DOHH2 (cell line): ENCODE data around the gene ZNF780B.

ENCODE experiments used
- H3F3A ChIP-seq: fragments of 200-600 bp; sonication (generic), shearing (Covaris generic); 2 replicates; pipeline ENCODE4 v1.6.0; 2016; ENCODE audit warnings: antibody characterized with exemption, mild to moderate bottlenecking; ENCODE audit not compliant: control insufficient read depth, insufficient read depth
- H3K27ac ChIP-seq: fragments of 200-600 bp; sonication (generic); 2 replicates; pipeline ENCODE4 v1.5.1; 2014; ENCODE audit warnings: low read depth, mild to moderate bottlenecking, low read length, moderate library complexity
- H3K27me3 ChIP-seq: fragments of 200-600 bp; sonication (generic); 2 replicates; pipeline ENCODE4 v1.6.1; 2014; ENCODE audit warnings: mild to moderate bottlenecking, low read length, mixed read lengths; ENCODE audit not compliant: control insufficient read depth
- H3K36me3 ChIP-seq: fragments of 200-600 bp; sonication (generic); 2 replicates; pipeline ENCODE4 v1.6.1; 2014; ENCODE audit warnings: mild to moderate bottlenecking, low read length, moderate library complexity, mixed read lengths; ENCODE audit not compliant: control insufficient read depth
- H3K4me1 ChIP-seq: fragments of 200-600 bp; sonication (generic); 2 replicates; pipeline ENCODE4 v1.6.1; 2014; ENCODE audit warnings: mild to moderate bottlenecking, low read length, mixed read lengths; ENCODE audit not compliant: control insufficient read depth
- H3K4me2 ChIP-seq: fragments of 200-600 bp; sonication (generic); 2 replicates; pipeline ENCODE4 v1.6.0; 2014; ENCODE audit warnings: mild to moderate bottlenecking, low read length, moderate library complexity
- H3K4me3 ChIP-seq: fragments of 200-600 bp; sonication (generic); 2 replicates; pipeline ENCODE4 v1.5.1; 2014; ENCODE audit warnings: mild to moderate bottlenecking, low read length, mixed read lengths
- H3K79me2 ChIP-seq: fragments of 200-600 bp; sonication (generic); 2 replicates; pipeline ENCODE4 v1.6.1; 2014; ENCODE audit warnings: mild to moderate bottlenecking, low read length, mixed read lengths; ENCODE audit not compliant: control insufficient read depth
- H3K9me2 ChIP-seq: fragments of 200-600 bp; sonication (generic); replicated peaks from 2 replicates; pipeline ENCODE4 v1.6.1; 2014; ENCODE audit warnings: mild to moderate bottlenecking, low read length, mixed read lengths; ENCODE audit not compliant: control insufficient read depth
- H3K9me3 ChIP-seq: fragments of 200-600 bp; sonication (generic); 2 replicates; pipeline ENCODE4 v1.6.1; 2014; ENCODE audit warnings: antibody characterized with exemption, low read length, mixed read lengths; ENCODE audit not compliant: control insufficient read depth, insufficient read depth
- H4K20me1 ChIP-seq: fragments of 200-600 bp; sonication (generic); 2 replicates; pipeline ENCODE4 v1.6.0; 2014; ENCODE audit warnings: low read depth, mild to moderate bottlenecking, antibody characterized with exemption, low read length, moderate library complexity; ENCODE audit not compliant: control insufficient read depth, insufficient read depth
- CTCF ChIP-seq: fragments of 200-600 bp; sonication (generic); IDR thresholded peaks from one replicate; pipeline ENCODE4 v1.5.1; 2014; ENCODE audit warnings: antibody characterized with exemption, mild to moderate bottlenecking, low read depth, low read length; ENCODE audit not compliant: poor library complexity, severe bottlenecking
- EZH2phosphoT487 ChIP-seq: fragments of 200-600 bp; sonication (generic); IDR thresholded peaks from 2 replicates; pipeline ENCODE4 v1.6.1; 2017; ENCODE audit warnings: borderline replicate concordance, mild to moderate bottlenecking, antibody characterized with exemption, low read length, moderate library complexity, mixed read lengths

ZNF780B gene

GRCh38 chr19:40084948-40085347, 28.9 kb upstream of the ZNF780B start:
- Histone ChIP-seq H3K9me2 (no peaks in the 10 kb centered on the region), H3K9me3 (peaks cover 7% of the 10 kb centered on the region; the same call in 1 of the 2 replicates), H3K4me3 (no peak overlapping the region), H3K27me3 (no peaks in the 10 kb centered on the region), H3K4me2 (no peak overlapping the region), H3K4me1 (peaks cover 7% of the 10 kb centered on the region), H3K36me3 (peaks cover 48% of the 10 kb centered on the region), H4K20me1 (no peaks in the 10 kb centered on the region), H3K79me2 (peaks cover 34% of the 10 kb centered on the region), H3K27ac (no peak overlapping the region), H3F3A (no peaks in the 10 kb centered on the region)
- TF ChIP-seq EZH2phosphoT487, result no peak
- TF ChIP-seq CTCF, result no peak

- peaks cover 69% of the 10 kb centered on the region for H3K36me3 ChIP-seq
- TF ChIP-seq EZH2phosphoT487 (no peak), CTCF (no peak)
Observed at GRCh38 chr19:40081411-40081810, 25.4 kb upstream of the ZNF780B start.

GRCh38 chr19:40080289-40080688, 24.3 kb upstream of the ZNF780B start:
- Histone ChIP-seq H3K4me2 (no peak overlapping the region), H3K36me3 (peaks cover 81% of the 10 kb centered on the region), H3K9me2 (no peaks in the 10 kb centered on the region), H4K20me1 (no peaks in the 10 kb centered on the region), H3K79me2 (no peaks in the 10 kb centered on the region), H3K9me3 (peaks cover 27% of the 10 kb centered on the region), H3F3A (no peaks in the 10 kb centered on the region), H3K4me3 (no peak overlapping the region), H3K4me1 (no peaks in the 10 kb centered on the region), H3K27me3 (no peaks in the 10 kb centered on the region), H3K27ac (no peak overlapping the region)
- no peak for TF ChIP-seq EZH2phosphoT487
- TF ChIP-seq CTCF, result no peak

More at GRCh38 chr19:40081411-40081810, 25.4 kb upstream of the ZNF780B start:
- Histone ChIP-seq H3K4me1 (no peaks in the 10 kb centered on the region), H3K79me2 (peaks cover 5% of the 10 kb centered on the region; the same call in 1 of the 2 replicates), H3K27ac (no peak overlapping the region), H3K27me3 (no peaks in the 10 kb centered on the region), H4K20me1 (no peaks in the 10 kb centered on the region), H3K9me2 (no peaks in the 10 kb centered on the region), H3K4me3 (no peak overlapping the region), H3F3A (no peaks in the 10 kb centered on the region), H3K4me2 (no peak overlapping the region), H3K9me3 (peaks cover 18% of the 10 kb centered on the region)
